Measurements from ENCODE around the gene STIMATE. TPM values are rescaled to one million over a fixed set of nuclear protein-coding genes. Genes with fewer than 3 reads are reported as not detected.

STIMATE gene
- polyA plus RNA-seq, 3 donors: 8.9 to 49.9 (median 11.7) TPM

- peak overlapping the region in 2 of 7 donors; percentile 9 to 73 for H3K27ac Mint-ChIP-seq
- H2AFZ ChIP-seq (ENCODE audit: insufficient read depth, low read depth, low read length, poor library complexity, severe bottlenecking): peak overlapping the region; percentile 37
- no peaks in the 10 kb centered on the region for H3K27me3 ChIP-seq (ENCODE audit: control insufficient read depth in 2 of 2, insufficient read depth in 2 of 2, low read length in 2 of 2)
- no peak overlapping the region for H3K4me2 ChIP-seq (replicated peaks; ENCODE audit: extremely low read depth, low read length, poor library complexity, severe bottlenecking)
- H3K36me3 ChIP-seq (replicated peaks in 1 of 2; ENCODE audit: control insufficient read depth in 1 of 2, insufficient read depth in 2 of 2, low read length in 2 of 2): no peaks in the 10 kb centered on the region
- peaks cover 4 to 7% (median 7%) of the 10 kb centered on the region in 3 donors for H3K27me3 Mint-ChIP-seq (ENCODE audit: low read depth in 3 of 3)
- H3K9ac ChIP-seq (ENCODE audit: insufficient read depth, low read length, poor library complexity, severe bottlenecking): no peak overlapping the region
- H3K4me3 ChIP-seq (replicated peaks in 1 of 3; ENCODE audit: low read depth in 2 of 3, low read length in 3 of 3): no peak overlapping the region
- H3K9me3 ChIP-seq (replicated peaks in 1 of 2; ENCODE audit: control insufficient read depth in 1 of 2, insufficient read depth in 1 of 2, low read length in 2 of 2): no peaks in the 10 kb centered on the region
- no peaks in the 10 kb centered on the region for H4K20me1 ChIP-seq (ENCODE audit: insufficient read depth, low read length)
- H3K9me3 Mint-ChIP-seq: no peaks in the 10 kb centered on the region
- no peaks in the 10 kb centered on the region for H3K36me3 Mint-ChIP-seq
- intact Hi-C loops (cut with micrococcal nuclease): no loop called here
- H3K4me3 Mint-ChIP-seq: no peak overlapping the region
- H3K4me1 Mint-ChIP-seq: peaks cover 11% of the 10 kb centered on the region
- H3K4me1 ChIP-seq (ENCODE audit: control insufficient read depth in 1 of 2, insufficient read depth in 2 of 2, low read length in 2 of 2): peaks cover 10 to 13% of the 10 kb centered on the region in 2 donors
- H3K27ac ChIP-seq (ENCODE audit: low read depth in 1 of 2, low read length in 2 of 2): no peak overlapping the region
- 81% methylated on average over 14 of the region's 18 CpGs for WGBS (ENCODE audit: insufficient coverage)
- TF ChIP-seq CTCF (IDR thresholded peaks at IDR 0.05): no peak
- peak; percentile 19 to 30 (median 22) for DNase-seq
- no peaks in the 10 kb centered on the region for H3K79me2 ChIP-seq (ENCODE audit: insufficient read depth, low read length)
Observed at GRCh38 chr3:52792961-52793695, 104.2 kb downstream of the STIMATE start.

DNA sequence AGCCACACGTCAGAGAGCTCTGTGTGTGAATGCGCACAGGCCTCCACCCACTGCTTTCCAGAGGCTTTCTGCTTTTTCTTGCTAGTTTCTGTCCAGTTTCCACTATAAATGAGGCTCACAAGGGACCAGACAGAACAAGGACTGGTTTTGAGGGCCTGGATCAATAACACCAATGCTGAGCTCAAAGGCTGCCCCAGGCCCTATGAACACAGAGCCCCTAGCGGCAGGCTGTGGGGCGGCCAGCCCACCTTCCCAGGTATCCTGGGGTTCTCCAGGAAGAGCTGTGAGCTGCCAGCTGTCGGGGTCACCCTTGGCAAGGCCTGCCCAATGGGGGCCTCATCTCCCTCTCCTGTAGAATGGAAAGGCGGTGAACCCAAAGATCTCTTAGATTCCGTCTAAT is 104.9 kb downstream of the STIMATE start:
- Mint-ChIP-seq H3K36me3 (no peaks in the 10 kb centered on the region), H3K4me1 (peaks cover 11% of the 10 kb centered on the region), H3K27ac (no peak overlapping the region), H3K9me3 (no peaks in the 10 kb centered on the region), H3K27me3 (ENCODE audit: low read depth in 3 of 3) (peaks cover 5 to 10% (median 7%) of the 10 kb centered on the region in 3 donors), H3K4me3 (no peak overlapping the region)
- Histone ChIP-seq H3K9ac (ENCODE audit: insufficient read depth, low read length, poor library complexity, severe bottlenecking) (no peak overlapping the region), H4K20me1 (ENCODE audit: insufficient read depth, low read length) (no peaks in the 10 kb centered on the region), H3K79me2 (ENCODE audit: insufficient read depth, low read length) (no peaks in the 10 kb centered on the region), H3K27me3 (ENCODE audit: control insufficient read depth in 2 of 2, insufficient read depth in 2 of 2, low read length in 2 of 2) (no peaks in the 10 kb centered on the region), H2AFZ (ENCODE audit: insufficient read depth, low read depth, low read length, poor library complexity, severe bottlenecking) (no peak overlapping the region), H3K36me3 (replicated peaks in 1 of 2; ENCODE audit: control insufficient read depth in 1 of 2, insufficient read depth in 2 of 2, low read length in 2 of 2) (no peaks in the 10 kb centered on the region), H3K9me3 (replicated peaks in 1 of 2; ENCODE audit: control insufficient read depth in 1 of 2, insufficient read depth in 1 of 2, low read length in 2 of 2) (no peaks in the 10 kb centered on the region), H3K4me2 (replicated peaks; ENCODE audit: extremely low read depth, low read length, poor library complexity, severe bottlenecking) (no peak overlapping the region), H3K27ac (ENCODE audit: low read depth in 1 of 2, low read length in 2 of 2) (no peak overlapping the region), H3K4me1 (ENCODE audit: control insufficient read depth in 1 of 2, insufficient read depth in 2 of 2, low read length in 2 of 2) (peaks cover 10 to 13% of the 10 kb centered on the region in 2 donors), H3K4me3 (replicated peaks in 1 of 3; ENCODE audit: low read depth in 2 of 3, low read length in 3 of 3) (no peak overlapping the region)
- intact Hi-C loops (cut with micrococcal nuclease): no loop called here
- 95% methylated on average over 6 of the region's 7 CpGs for WGBS (ENCODE audit: insufficient coverage)
- no peak for TF ChIP-seq CTCF (IDR thresholded peaks at IDR 0.05)
- DNase-seq: no peak
